Upper lobe of left lung (tissue), 4 donors: ENCODE results near the gene DZANK1.

Source experiments
- EP300 ChIP-seq, 4 donors: sonication (generic); formaldehyde crosslinking; IDR thresholded peaks; one replicate each; pipeline ENCODE4 v1.5.1; 2017; ENCODE audit warnings: antibody characterized with exemption in 4 of 4, control low read depth in 2 of 4
- POLR2A ChIP-seq, 4 donors: fragments of 450-650 bp; IDR thresholded peaks; one replicate each; pipeline ENCODE4 v1.5.1; 2016 to 2017; ENCODE audit warnings: antibody characterized with exemption in 4 of 4, mild to moderate bottlenecking in 2 of 4
- POLR2AphosphoS5 ChIP-seq, 2 donors: sonication (generic); formaldehyde crosslinking; IDR thresholded peaks; one replicate each; pipeline ENCODE4 v1.5.1; 2017; ENCODE audit warnings: antibody characterized with exemption in 2 of 2
- TF ChIP-seq, protein P1 (sequence below), 6 experiments: fragments of 450-650 bp in 4 of 6; fragments of 200-600 bp in 2 of 6; sonication (generic) in 2 of 6; IDR thresholded peaks; one replicate each; pipeline ENCODE4 v1.5.1; 2016 to 2019; ENCODE audit warnings: antibody characterized with exemption in 6 of 6

DNA sequence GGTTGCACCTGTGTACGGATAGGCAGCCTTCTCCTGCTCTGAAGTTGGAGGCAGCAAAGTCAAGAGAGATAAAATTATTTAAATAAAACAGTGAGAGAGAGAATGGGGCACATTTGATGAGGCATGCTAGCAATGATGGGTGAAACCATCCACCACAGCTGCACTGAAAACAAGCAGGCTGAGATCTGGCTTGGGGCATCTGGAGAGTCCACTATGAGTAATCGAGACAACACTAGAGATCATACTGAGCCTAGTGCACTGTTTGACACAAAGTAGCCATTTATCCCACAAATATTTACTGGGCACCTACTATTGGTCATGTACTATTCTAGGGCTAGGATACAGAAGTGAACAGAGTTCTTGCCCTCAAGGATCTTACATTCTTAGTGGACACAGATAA, 66.4 kb downstream of the DZANK1 start:
- TF ChIP-seq POLR2A (IDR thresholded peaks at IDR 0.05) (no peak), POLR2AphosphoS5 (IDR thresholded peaks at IDR 0.05) (no peak), EP300 (IDR thresholded peaks at IDR 0.05) (no peak)
- TF ChIP-seq, protein P1, sequence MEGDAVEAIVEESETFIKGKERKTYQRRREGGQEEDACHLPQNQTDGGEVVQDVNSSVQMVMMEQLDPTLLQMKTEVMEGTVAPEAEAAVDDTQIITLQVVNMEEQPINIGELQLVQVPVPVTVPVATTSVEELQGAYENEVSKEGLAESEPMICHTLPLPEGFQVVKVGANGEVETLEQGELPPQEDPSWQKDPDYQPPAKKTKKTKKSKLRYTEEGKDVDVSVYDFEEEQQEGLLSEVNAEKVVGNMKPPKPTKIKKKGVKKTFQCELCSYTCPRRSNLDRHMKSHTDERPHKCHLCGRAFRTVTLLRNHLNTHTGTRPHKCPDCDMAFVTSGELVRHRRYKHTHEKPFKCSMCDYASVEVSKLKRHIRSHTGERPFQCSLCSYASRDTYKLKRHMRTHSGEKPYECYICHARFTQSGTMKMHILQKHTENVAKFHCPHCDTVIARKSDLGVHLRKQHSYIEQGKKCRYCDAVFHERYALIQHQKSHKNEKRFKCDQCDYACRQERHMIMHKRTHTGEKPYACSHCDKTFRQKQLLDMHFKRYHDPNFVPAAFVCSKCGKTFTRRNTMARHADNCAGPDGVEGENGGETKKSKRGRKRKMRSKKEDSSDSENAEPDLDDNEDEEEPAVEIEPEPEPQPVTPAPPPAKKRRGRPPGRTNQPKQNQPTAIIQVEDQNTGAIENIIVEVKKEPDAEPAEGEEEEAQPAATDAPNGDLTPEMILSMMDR (IDR thresholded peaks at IDR 0.05), result no peak
